Ascending aorta (tissue), 2 donors: ENCODE measurements around the gene NTHL1. TPM values are rescaled to one million over a fixed set of nuclear protein-coding genes. Genes with fewer than 3 reads are reported as not detected.

Source experiments
- DNase-seq, 2 donors: peaks; one replicate each; pipeline ENCODE4 v3.0.0-alpha.2; 2019; ENCODE audit warnings: low spot score in 2 of 2
- H3K27ac ChIP-seq, 2 donors: fragments of 200-600 bp; sonication (generic); one replicate each; pipeline ENCODE4 v1.5.1; 2016 to 2017; ENCODE audit warnings: mild to moderate bottlenecking in 1 of 2
- H3K27me3 ChIP-seq: fragments of 200-600 bp; sonication (generic); one replicate; pipeline ENCODE4 v1.5.1; 2017
- H3K36me3 ChIP-seq, 2 donors: fragments of 200-600 bp; sonication (generic); one replicate each; pipeline ENCODE4 v1.5.1; 2016
- H3K4me1 ChIP-seq, 2 donors: fragments of 200-600 bp; sonication (generic); one replicate each; pipeline ENCODE4 v1.5.1; 2016 to 2017; ENCODE audit warnings: mild to moderate bottlenecking in 1 of 2
- H3K4me3 ChIP-seq, 2 donors: fragments of 200-600 bp; sonication (generic); one replicate each; pipeline ENCODE4 v1.5.1; 2016 to 2017; ENCODE audit warnings: mild to moderate bottlenecking in 1 of 2
- H3K9me3 ChIP-seq, 2 donors: fragments of 200-600 bp; sonication (generic); one replicate each; pipeline ENCODE4 v1.5.1; 2016
- CTCF ChIP-seq, 3 experiments: fragments of 200-600 bp in 2 of 3; fragments of 450-650 bp in 1 of 3; sonication (generic) in 2 of 3; IDR thresholded peaks; one replicate each; pipeline ENCODE4 v1.5.1; 2016 to 2019; ENCODE audit warnings: antibody characterized with exemption in 3 of 3, mild to moderate bottlenecking in 1 of 3, moderate library complexity in 1 of 3
- intact Hi-C: fragments of 100-400 bp; cut with DNase I; formaldehyde crosslinking; loops from one replicate; pipeline ENCODE4 v1.15.1; 2023
- total RNA-seq: library from RNA; depleted of rRNA; stranded (reverse); fragments of >200 nt; gene quantifications from one replicate; pipeline ENCODE4 v1.1.0, GENCODE V29; 2016

Gene NTHL1
- total RNA-seq, 1 donor from 2014 or later, result 59.5 TPM

DNA sequence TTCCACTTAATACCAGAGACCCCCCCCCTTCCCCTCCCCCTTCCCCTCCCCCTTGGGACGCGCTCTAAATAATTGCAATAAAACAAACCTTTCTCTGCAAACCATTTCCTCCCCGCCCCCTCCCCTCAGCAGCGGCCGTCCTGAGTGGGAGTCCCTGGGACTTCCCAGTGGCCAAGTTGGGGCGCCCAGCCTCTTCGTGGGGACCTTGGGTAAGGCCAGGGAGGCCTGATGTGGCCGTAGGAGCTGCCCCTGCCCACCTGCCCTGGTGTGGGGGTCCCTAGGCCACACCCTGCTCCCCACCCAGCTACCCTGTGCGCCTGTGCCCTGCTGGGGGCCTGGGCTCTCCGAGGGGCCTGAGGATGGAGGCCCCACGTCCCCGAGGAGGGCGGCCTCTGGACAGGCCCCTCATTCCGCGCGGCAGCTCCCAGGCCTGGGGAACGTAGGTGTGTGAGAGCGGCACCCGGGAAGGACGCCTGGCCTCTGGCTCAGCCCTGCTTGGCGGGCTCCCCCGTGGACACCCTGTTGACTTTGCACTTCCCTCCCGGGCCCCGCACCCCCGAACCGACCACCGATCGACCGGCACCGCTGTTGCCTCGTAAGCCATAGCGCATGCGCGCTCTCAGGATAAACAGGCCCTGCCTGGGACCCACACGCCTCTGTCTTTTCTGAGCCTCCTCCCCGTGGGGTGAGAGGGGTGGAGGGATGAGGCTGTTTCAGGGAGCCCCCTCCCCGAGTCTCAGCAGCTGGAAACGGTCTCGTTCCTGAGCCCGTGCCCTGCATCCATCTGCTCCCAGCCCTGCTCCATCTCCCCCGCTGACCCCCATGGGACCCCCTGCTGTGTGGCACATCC lies 9.0 kb downstream of the NTHL1 start:
- DNase-seq, result no peak
- Histone ChIP-seq H3K27me3 (no peaks in the 10 kb centered on the region), H3K9me3 (no peaks in the 10 kb centered on the region), H3K36me3 (peaks cover 4 to 15% of the 10 kb centered on the region in 2 donors), H3K4me1 (peaks cover 16 to 32% of the 10 kb centered on the region in 2 donors), H3K27ac (peak overlapping the region; percentile 25 to 51), H3K4me3 (no peak overlapping the region)
- TF ChIP-seq CTCF (IDR thresholded peaks at IDR 0.05), result no peak
- intact Hi-C loops, result no loop called here

GRCh38 chr16:2037647-2038381 lies 9.8 kb downstream of the NTHL1 start:
- TF ChIP-seq CTCF (IDR thresholded peaks at IDR 0.05), result no peak
- Histone ChIP-seq H3K4me3 (no peak overlapping the region), H3K36me3 (peaks cover 4 to 15% of the 10 kb centered on the region in 2 donors), H3K27ac (peak overlapping the region; percentile 83 to 96), H3K4me1 (peaks cover 20 to 37% of the 10 kb centered on the region in 2 donors), H3K27me3 (no peaks in the 10 kb centered on the region), H3K9me3 (no peaks in the 10 kb centered on the region)
- intact Hi-C loops, result no loop called here
- DNase-seq, result no peak

DNA sequence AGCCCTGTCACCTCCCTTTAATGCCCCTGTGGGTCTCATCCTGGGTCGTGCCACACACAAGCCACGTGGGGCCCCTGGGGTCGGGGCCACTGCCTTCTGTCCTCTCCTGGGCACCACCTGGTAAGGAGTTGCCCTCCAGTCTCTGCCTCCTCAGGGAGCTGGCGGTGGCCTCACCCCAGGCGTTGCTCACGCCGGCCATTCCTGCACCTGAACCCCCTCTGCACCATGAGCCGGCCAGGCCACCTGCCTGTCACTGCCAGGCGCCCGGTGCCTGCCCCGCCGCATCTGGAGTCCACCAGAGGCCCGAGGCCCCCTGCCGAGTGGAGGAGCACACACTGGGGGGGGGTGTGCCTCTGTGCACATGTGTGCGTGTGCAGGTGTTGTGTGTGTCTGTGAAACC lies 10.5 kb downstream of the NTHL1 start:
- no peak for TF ChIP-seq CTCF (IDR thresholded peaks at IDR 0.05)
- Histone ChIP-seq H3K27me3 (no peaks in the 10 kb centered on the region), H3K9me3 (no peaks in the 10 kb centered on the region), H3K27ac (peak overlapping the region; percentile 83 to 96), H3K4me3 (no peak overlapping the region), H3K4me1 (peaks cover 23 to 44% of the 10 kb centered on the region in 2 donors), H3K36me3 (peaks cover 4 to 15% of the 10 kb centered on the region in 2 donors)
- DNase-seq, result no peak
- intact Hi-C loops, result no loop called here

GRCh38 chr16:2036200-2036966 lies 11.3 kb downstream of the NTHL1 start:
- Histone ChIP-seq H3K4me1 (peaks cover 23 to 46% of the 10 kb centered on the region in 2 donors), H3K9me3 (no peaks in the 10 kb centered on the region), H3K27me3 (no peaks in the 10 kb centered on the region), H3K4me3 (peak overlapping the region; percentile 47 to 53), H3K36me3 (peaks cover 4 to 15% of the 10 kb centered on the region in 2 donors), H3K27ac (peak overlapping the region; percentile 83 to 96)
- intact Hi-C loops, result no loop called here
- TF ChIP-seq CTCF (IDR thresholded peaks at IDR 0.05), result no peak
- no peak for DNase-seq

- H3K4me3 ChIP-seq, result peak overlapping the region; percentile 47 to 53
Measured at GRCh38 chr16:2035431-2036199, 12.0 kb downstream of the NTHL1 start.

More at GRCh38 chr16:2035431-2036199, 12.0 kb downstream of the NTHL1 start:
- TF ChIP-seq CTCF (IDR thresholded peaks at IDR 0.05), result no peak
- Histone ChIP-seq H3K27ac (peak overlapping the region; percentile 83 to 96), H3K9me3 (no peaks in the 10 kb centered on the region), H3K4me1 (peaks cover 23 to 46% of the 10 kb centered on the region in 2 donors), H3K27me3 (no peaks in the 10 kb centered on the region), H3K36me3 (peaks cover 4 to 15% of the 10 kb centered on the region in 2 donors)
- intact Hi-C loops, result loop anchor here (1.0 kb wide), 2 partner anchors 9 to 12 kb away; partner anchors contain the start of genes NHERF2, NTHL1 and TSC2
- DNase-seq, result peak in 1 of 2 donors; percentile 85
